ENCODE results near the gene ZNF468. TPM values are rescaled to one million over a fixed set of nuclear protein-coding genes. Genes with fewer than 3 reads are reported as not detected.
"Not testable (repeated sequence)": the region's sequence is repeated elsewhere in the genome, so short reads cannot be mapped to it uniquely, and the experiment has no call there.

Gene ZNF468
- total and polyA plus RNA-seq, 7 donors, result 3.0 to 11.4 (median 5.4) TPM

GRCh38 chr19:52809801-52810200 is 47.6 kb downstream of the ZNF468 start:
- H3K4me3 ChIP-seq, result no peak overlapping the region
- intact Hi-C loops (cut with DNase I), result no loop called here
- WGBS, 3 donors, result 93 to 96% (median 95%) methylated on average over 32 of the region's 32 CpGs
- no peak for DNase-seq
- no peak for ATAC-seq
- TF ChIP-seq CTCF (IDR thresholded peaks at IDR 0.05), result no peak
- H3K36me3 ChIP-seq (ENCODE audit: insufficient read depth in 1 of 2, low read depth in 1 of 2), result peaks cover 4 to 27% of the 10 kb centered on the region in 2 donors
- H3K27ac ChIP-seq, result no peak overlapping the region
- no peaks in the 10 kb centered on the region for H3K4me1 ChIP-seq
- H3K9me3 ChIP-seq, result peaks cover 10% of the 10 kb centered on the region
- no peaks in the 10 kb centered on the region for H3K27me3 ChIP-seq (ENCODE audit: insufficient read depth in 3 of 3, low read length in 2 of 3)

- DNase-seq; intact Hi-C loops (cut with DNase I); H3K4me3 ChIP-seq; ATAC-seq; H3K27ac ChIP-seq; H3K27me3 ChIP-seq (ENCODE audit: insufficient read depth in 3 of 3, low read length in 2 of 3); H3K4me1 ChIP-seq: not testable (repeated sequence)
- Histone ChIP-seq H3K36me3 (ENCODE audit: insufficient read depth in 1 of 2, low read depth in 1 of 2) (peaks cover 6 to 38% of the 10 kb centered on the region in 2 donors), H3K9me3 (peaks cover 82% of the 10 kb centered on the region)
- 95 to 98% (median 97%) methylated on average over 9 of the region's 9 CpGs for WGBS, 3 donors
Observed at GRCh38 chr19:52799950-52800640, 57.3 kb downstream of the ZNF468 start.

- Histone ChIP-seq H3K9me3 (peaks cover 5% of the 10 kb centered on the region), H3K4me3 (no peak overlapping the region), H3K36me3 (ENCODE audit: insufficient read depth in 1 of 2, low read depth in 1 of 2) (no peaks in the 10 kb centered on the region), H3K27ac (no peak overlapping the region), H3K27me3 (ENCODE audit: insufficient read depth in 3 of 3, low read length in 2 of 3) (peaks cover 0 to 2% (median 0%) of the 10 kb centered on the region in 3 donors), H3K4me1 (no peaks in the 10 kb centered on the region)
- TF ChIP-seq CTCF (IDR thresholded peaks at IDR 0.05), result no peak
- ATAC-seq (no peak), DNase-seq (no peak)
- WGBS, 3 donors, result 91 to 93% (median 92%) methylated on average over 6 of the region's 6 CpGs
- intact Hi-C loops (cut with DNase I), result no loop called here
Observed at GRCh38 chr19:52789440-52789839, 68.0 kb downstream of the ZNF468 start.

Other genes with a start within 250 kb of the ZNF468 start
- gene ZNF83, start 219.3 kb downstream of the ZNF468 start, total RNA-seq, result 10 to 100 TPM in 1 of 4 donors, 1 to 10 TPM in 3; 3.9 to 11.5 (median 4.5) TPM
- 10 to 100 TPM in 1 of 3 donors, 1 to 10 TPM in 2; 4.5 to 10.2 (median 7.7) TPM for gene ZNF83, start 219.3 kb downstream of the ZNF468 start, polyA plus RNA-seq
- 1 to 10 TPM; 2.5 to 4.8 (median 4.1) TPM for gene ZNF611, start 122.6 kb downstream of the ZNF468 start, total RNA-seq
- 1 to 10 TPM; 1.4 to 9.2 (median 1.6) TPM for gene ZNF611, start 122.6 kb downstream of the ZNF468 start, polyA plus RNA-seq
- 1 to 10 TPM in 3 of 4 donors, under 1 TPM in 1; 0.71 to 2.4 (median 2.0) TPM for gene ZNF600, start 70.8 kb downstream of the ZNF468 start, total RNA-seq
- gene ZNF600, start 70.8 kb downstream of the ZNF468 start, polyA plus RNA-seq, result 1 to 10 TPM in 2 of 3 donors, under 1 TPM in 1; 0.82 to 3.0 (median 1.5) TPM
- gene ZNF28, start 36.0 kb downstream of the ZNF468 start, total RNA-seq, result 1 to 10 TPM; 2.4 to 8.1 (median 3.4) TPM
- gene ZNF28, start 36.0 kb downstream of the ZNF468 start, polyA plus RNA-seq, result 1 to 10 TPM in 2 of 3 donors, under 1 TPM in 1; 0.52 to 7.8 (median 2.8) TPM
- gene ZNF320, start 40.0 kb upstream of the ZNF468 start, total RNA-seq, result 1 to 10 TPM; 2.1 to 8.8 (median 6.8) TPM
- 1 to 10 TPM; 3.7 to 8.2 (median 3.7) TPM for gene ZNF320, start 40.0 kb upstream of the ZNF468 start, polyA plus RNA-seq
- gene ZNF888, start 65.8 kb upstream of the ZNF468 start, total RNA-seq, result under 1 TPM; 0.32 to 0.67 (median 0.48) TPM
- gene ZNF888, start 65.8 kb upstream of the ZNF468 start, polyA plus RNA-seq, result 1 to 10 TPM in 1 of 3 donors, under 1 TPM in 2; 0.13 to 1.0 (median 0.49) TPM
- 1 to 10 TPM; 2.4 to 2.7 (median 2.6) TPM for gene ZNF816, start 105.3 kb upstream of the ZNF468 start, total RNA-seq
- 1 to 10 TPM; 1.8 to 9.1 (median 3.5) TPM for gene ZNF816, start 105.3 kb upstream of the ZNF468 start, polyA plus RNA-seq
- gene ERVV-1, start 156.3 kb upstream of the ZNF468 start, total RNA-seq, result not detected
- gene ERVV-1, start 156.3 kb upstream of the ZNF468 start, polyA plus RNA-seq, result under 1 TPM; 0.01 to 0.08 (median 0.03) TPM
- gene ERVV-2, start 187.1 kb upstream of the ZNF468 start, total RNA-seq, result not detected
- not detected for gene ERVV-2, start 187.1 kb upstream of the ZNF468 start, polyA plus RNA-seq
- gene ZNF160, start 245.8 kb upstream of the ZNF468 start, total RNA-seq, result 10 to 100 TPM in 2 of 4 donors, 1 to 10 TPM in 2; 7.5 to 12.4 (median 10.4) TPM
- gene ZNF160, start 245.8 kb upstream of the ZNF468 start, polyA plus RNA-seq, result 10 to 100 TPM in 1 of 3 donors, 1 to 10 TPM in 2; 4.9 to 12.9 (median 6.9) TPM

Measured in psoas muscle (tissue), 8 donors.